Stimulated activated CD4-positive, alpha-beta T cell treated with anti-CD3 and anti-CD28 coated beads, TNF-alpha, amount 100 ng/mL, for 48 hours (primary cell): Measurements from ENCODE around the gene NRM.
"Not testable (repeated sequence)": the region's sequence is repeated elsewhere in the genome, so short reads cannot be mapped to it uniquely, and the experiment has no call there.

Experiments
- DNase-seq, 3 donors: peaks; one replicate each; pipeline ENCODE4 v3.0.0-alpha.2; 2020; ENCODE audit warnings: low read depth in 3 of 3

Gene NRM

GRCh38 chr6:30670760-30671527 is 19.8 kb downstream of the NRM start:
- no peak for DNase-seq

- DNase-seq, result peak in 1 of 3 donors; percentile 43
Measured at GRCh38 chr6:30666300-30666699, 24.5 kb downstream of the NRM start.

- DNase-seq, result no peak
Measured at GRCh38 chr6:30664994-30665767, 25.6 kb downstream of the NRM start.

GRCh38 chr6:30657922-30658321 is 32.9 kb downstream of the NRM start:
- not testable (repeated sequence) for DNase-seq

- no peak for DNase-seq
Measured at GRCh38 chr6:30657454-30657853, 33.3 kb downstream of the NRM start.

- no peak for DNase-seq
Measured at GRCh38 chr6:30656513-30656912, 34.3 kb downstream of the NRM start.

GRCh38 chr6:30655743-30656094 is 35.1 kb downstream of the NRM start:
- no peak for DNase-seq

- no peak for DNase-seq
Measured at GRCh38 chr6:30654798-30655742, 35.7 kb downstream of the NRM start.

- no peak for DNase-seq
Measured at GRCh38 chr6:30651143-30651542, 39.6 kb downstream of the NRM start.

- DNase-seq, result peak; percentile 63 to 73 (median 70)
Measured at GRCh38 chr6:30647242-30648116, 43.3 kb downstream of the NRM start.

- DNase-seq, result peak; percentile 89 to 90 (median 89)
Measured at GRCh38 chr6:30646450-30647241, 44.1 kb downstream of the NRM start, which contains the start of gene C6orf136. TSS of gene C6orf136 (plus strand) at chr6:30647133. CDS start at chr6:30647232, 99 bp downstream.

- DNase-seq, result no peak
Measured at GRCh38 chr6:30645989-30646388, 44.8 kb downstream of the NRM start.

GRCh38 chr6:30644769-30645168 is 46.0 kb downstream of the NRM start:
- DNase-seq, result no peak

- no peak for DNase-seq
Measured at GRCh38 chr6:30643656-30644055, 47.1 kb downstream of the NRM start.

- DNase-seq, result no peak
Measured at GRCh38 chr6:30641048-30641447, 49.7 kb downstream of the NRM start.

- no peak for DNase-seq
Measured at GRCh38 chr6:30640481-30640880, 50.3 kb downstream of the NRM start.
